ENCODE measurements around the gene CYTH1.

- no peak for TF ChIP-seq CTCF (IDR thresholded peaks at IDR 0.05; ENCODE audit: low read length)
- no peak for TF ChIP-seq EZH2 (IDR thresholded peaks at IDR 0.05; ENCODE audit: borderline replicate concordance, low read length)
Observed at GRCh38 chr17:78784352-78784751, 2.3 kb upstream of the CYTH1 start.
